Ovary (tissue), 9 donors: ENCODE results near the gene ASRGL1. TPM values are rescaled to one million over a fixed set of nuclear protein-coding genes. Genes with fewer than 3 reads are reported as not detected.

ENCODE experiments used
- DNase-seq, 5 donors: peaks; one replicate each; pipeline ENCODE4 v3.0.0-alpha.2; 2019 to 2020
- H3K27ac ChIP-seq, 2 donors: fragments of 200-600 bp; one replicate each; pipeline versions ENCODE4 v1.5.1 to v1.8.0; 2019 to 2022
- H3K27me3 ChIP-seq: fragments of 200-600 bp; one replicate; pipeline ENCODE4 v1.8.0; 2022
- H3K36me3 ChIP-seq: fragments of 200-600 bp; sonication (generic); one replicate; pipeline ENCODE4 v1.5.1; 2019
- H3K4me1 ChIP-seq: one replicate; pipeline ENCODE4 v1.8.1; 2013; ENCODE audit warnings: mild to moderate bottlenecking, moderate library complexity; ENCODE audit not compliant: insufficient read depth
- H3K4me3 ChIP-seq: fragments of 200-600 bp; sonication (generic); one replicate; pipeline ENCODE4 v1.5.1; 2017
- H3K9me3 ChIP-seq, 2 donors: fragments of 200-600 bp in 1 of 2; sonication (generic) in 1 of 2; one replicate each; pipeline versions ENCODE4 v1.5.1 to v1.8.1; 2013 to 2019; ENCODE audit warnings: mild to moderate bottlenecking in 1 of 2, moderate library complexity in 1 of 2
- CTCF ChIP-seq, 3 donors: fragments of 450-650 bp in 2 of 3; fragments of 200-600 bp in 1 of 3; IDR thresholded peaks; one replicate each; pipeline versions ENCODE4 v1.5.1 to v1.8.0; 2016 to 2022; ENCODE audit warnings: antibody characterized with exemption in 3 of 3, mild to moderate bottlenecking in 1 of 3
- EP300 ChIP-seq: sonication (generic); formaldehyde crosslinking; IDR thresholded peaks from one replicate; pipeline ENCODE4 v1.6.1; 2017; ENCODE audit warnings: antibody characterized with exemption
- POLR2A ChIP-seq: fragments of 450-650 bp; IDR thresholded peaks from one replicate; pipeline ENCODE4 v1.6.1; 2017; ENCODE audit warnings: antibody characterized with exemption, mild to moderate bottlenecking, moderate library complexity
- WGBS, 3 donors: extraction: QIAGEN DNeasy Blood & Tissue Kit in 1 of 3; methylation state at CpG; one replicate each; pipeline versions ENCODE4 v1.1.5 to v1.1.7; 2013 to 2017; 5-methylcytosine and 5-hydroxymethylcytosine counted together
- intact Hi-C, 4 donors: fragments of 100-400 bp; cut with DNase I; formaldehyde crosslinking; loops; one replicate each; pipeline versions ENCODE4 v1.11.0 to v1.15.1; 2022 to 2023
- polyA plus RNA-seq, 2 donors: library from polyadenylated mRNA; stranded (reverse); fragments of 200-250 nt in 1 of 2; fragments of 350-450 nt in 1 of 2; fragmentation: Illumina TruSeq in 1 of 2; extraction: RNeasy Lipid Tissue Mini Kit (QIAGEN cat#74804) in 1 of 2; gene quantifications; one replicate each; pipeline ENCODE4 v1.2.3, GENCODE V29; 2013 to 2014
- total RNA-seq, 7 donors: library from RNA; depleted of rRNA in 2 of 7; stranded (reverse); fragments of >200 nt in 2 of 7; fragmentation: NEBNext Ultra II Directional in 3 of 7; extraction: Animal tissue kit (Norgen Biotek cat#: 25700) in 3 of 7; gene quantifications; one replicate each; pipeline versions ENCODE4 v1.1.0 to v1.2.4, GENCODE V29; 2016 to 2023
- donor health status: DM: no; HTN: no; CAD: no; lungs with moderate emphysema.
- donor health status: DM: no; HTN: no; CAD: no.
- donor health status: Bipolar disorder and iron deficiency.
- donor health status: DM: yes; HTN: yes; CAD: no.
- donor health status: DM: no; HTN: no; CAD: no.
- donor health status: DM: yes; HTN: yes; CAD: no.

Gene ASRGL1
- total and polyA plus RNA-seq, 9 donors = 1.6 to 143 (median 9.8) TPM

DNA sequence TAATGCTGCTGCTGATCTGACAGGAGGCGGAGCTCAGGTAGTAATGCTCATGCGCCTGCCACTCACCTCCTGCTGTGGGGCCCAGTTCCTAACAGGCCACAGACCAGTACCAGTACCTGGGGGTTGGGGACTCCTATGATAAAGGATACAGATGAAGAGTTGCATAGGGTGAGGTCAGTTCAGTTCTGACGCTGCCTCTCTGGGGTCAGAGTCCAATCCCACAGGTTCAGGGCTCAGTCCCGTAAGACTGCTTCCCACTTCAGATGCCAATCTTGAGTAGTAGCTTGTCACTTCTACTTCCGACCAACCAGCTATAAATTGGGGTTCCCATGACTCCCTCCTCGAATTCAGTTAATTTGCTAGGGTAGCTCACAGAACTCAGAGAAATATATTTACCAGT, 8.6 kb downstream of the ASRGL1 start:
- H3K4me3 ChIP-seq = no peak overlapping the region
- no peaks in the 10 kb centered on the region for H3K36me3 ChIP-seq
- intact Hi-C loops = no loop called here
- TF ChIP-seq CTCF (IDR thresholded peaks at IDR 0.05) = no peak
- no peak for TF ChIP-seq EP300
- no peak for TF ChIP-seq POLR2A
- H3K27ac ChIP-seq = no peak overlapping the region
- WGBS, 3 donors = 93 to 97% (median 97%) methylated on average over 6 of the region's 6 CpGs
- H3K9me3 ChIP-seq = no peaks in the 10 kb centered on the region
- no peaks in the 10 kb centered on the region for H3K4me1 ChIP-seq
- no peaks in the 10 kb centered on the region for H3K27me3 ChIP-seq
- DNase-seq = no peak

GRCh38 chr11:62352355-62353336, 15.4 kb downstream of the ASRGL1 start:
- Histone ChIP-seq H3K36me3 (no peaks in the 10 kb centered on the region), H3K27me3 (no peaks in the 10 kb centered on the region), H3K4me1 (no peaks in the 10 kb centered on the region), H3K9me3 (no peaks in the 10 kb centered on the region), H3K4me3 (no peak overlapping the region), H3K27ac (no peak overlapping the region)
- WGBS, 3 donors = 86 to 90% (median 87%) methylated on average over 9 of the region's 9 CpGs
- no peak for DNase-seq
- TF ChIP-seq POLR2A = no peak
- no peak for TF ChIP-seq EP300
- TF ChIP-seq CTCF (IDR thresholded peaks at IDR 0.05) = no peak
- intact Hi-C loops = no loop called here

- 97 to 100% (median 100%) methylated on average over 1 of the region's 1 CpG for WGBS, 3 donors
- DNase-seq = no peak
- intact Hi-C loops = no loop called here
These were observed 16.6 kb downstream of the ASRGL1 start for GRCh38 chr11:62353841-62354240.

GRCh38 chr11:62358273-62358672, 21.0 kb downstream of the ASRGL1 start:
- no peak for DNase-seq
- Histone ChIP-seq H3K4me3 (no peak overlapping the region), H3K4me1 (no peaks in the 10 kb centered on the region), H3K9me3 (no peaks in the 10 kb centered on the region), H3K27me3 (no peaks in the 10 kb centered on the region), H3K36me3 (no peaks in the 10 kb centered on the region), H3K27ac (no peak overlapping the region)
- 92 to 96% (median 95%) methylated on average over 7 of the region's 7 CpGs for WGBS, 3 donors
- intact Hi-C loops = no loop called here
- no peak for TF ChIP-seq POLR2A
- no peak for TF ChIP-seq CTCF (IDR thresholded peaks at IDR 0.05)
- TF ChIP-seq EP300 = no peak

More at GRCh38 chr11:62353841-62354240, 16.6 kb downstream of the ASRGL1 start:
- H3K27ac ChIP-seq = no peak overlapping the region
- no peak for TF ChIP-seq CTCF (IDR thresholded peaks at IDR 0.05)
- no peak for TF ChIP-seq EP300
- TF ChIP-seq POLR2A = no peak
- no peaks in the 10 kb centered on the region for H3K36me3 ChIP-seq
- H3K9me3 ChIP-seq = no peaks in the 10 kb centered on the region
- H3K27me3 ChIP-seq = no peaks in the 10 kb centered on the region
- no peak overlapping the region for H3K4me3 ChIP-seq
- H3K4me1 ChIP-seq = no peaks in the 10 kb centered on the region
